ENCODE data around the gene DCAF5.

DNA sequence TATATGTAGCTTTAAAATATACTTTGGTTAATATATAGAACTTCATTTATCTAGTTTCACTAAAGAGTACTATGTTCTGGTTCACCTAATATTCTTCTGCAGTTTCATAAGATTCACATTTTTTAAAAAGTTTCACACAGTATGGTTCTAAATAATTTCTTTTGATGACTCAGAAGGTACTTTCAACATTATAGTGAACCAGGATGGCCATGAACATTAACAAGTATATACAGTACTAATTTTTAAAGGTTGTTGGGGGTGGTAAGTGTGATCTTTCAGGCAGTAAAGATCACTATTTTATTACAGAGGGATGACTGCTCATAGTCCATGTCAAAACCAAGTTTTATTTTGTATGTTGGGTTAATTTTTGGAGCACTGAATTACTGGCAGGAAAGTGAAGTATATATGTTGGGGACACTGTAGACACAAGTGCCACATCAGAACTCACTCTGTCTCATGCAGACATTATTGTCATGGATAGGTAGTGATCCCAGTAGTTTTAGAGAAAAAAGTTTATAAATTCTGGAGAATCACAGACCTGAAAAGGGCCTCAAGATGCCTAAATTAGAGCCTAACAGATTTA, 60.0 kb downstream of the DCAF5 start:
- TF ChIP-seq, protein P1, sequence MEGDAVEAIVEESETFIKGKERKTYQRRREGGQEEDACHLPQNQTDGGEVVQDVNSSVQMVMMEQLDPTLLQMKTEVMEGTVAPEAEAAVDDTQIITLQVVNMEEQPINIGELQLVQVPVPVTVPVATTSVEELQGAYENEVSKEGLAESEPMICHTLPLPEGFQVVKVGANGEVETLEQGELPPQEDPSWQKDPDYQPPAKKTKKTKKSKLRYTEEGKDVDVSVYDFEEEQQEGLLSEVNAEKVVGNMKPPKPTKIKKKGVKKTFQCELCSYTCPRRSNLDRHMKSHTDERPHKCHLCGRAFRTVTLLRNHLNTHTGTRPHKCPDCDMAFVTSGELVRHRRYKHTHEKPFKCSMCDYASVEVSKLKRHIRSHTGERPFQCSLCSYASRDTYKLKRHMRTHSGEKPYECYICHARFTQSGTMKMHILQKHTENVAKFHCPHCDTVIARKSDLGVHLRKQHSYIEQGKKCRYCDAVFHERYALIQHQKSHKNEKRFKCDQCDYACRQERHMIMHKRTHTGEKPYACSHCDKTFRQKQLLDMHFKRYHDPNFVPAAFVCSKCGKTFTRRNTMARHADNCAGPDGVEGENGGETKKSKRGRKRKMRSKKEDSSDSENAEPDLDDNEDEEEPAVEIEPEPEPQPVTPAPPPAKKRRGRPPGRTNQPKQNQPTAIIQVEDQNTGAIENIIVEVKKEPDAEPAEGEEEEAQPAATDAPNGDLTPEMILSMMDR (IDR thresholded peaks at IDR 0.05), result no peak
- no peak for TF ChIP-seq ZFX (IDR thresholded peaks at IDR 0.05; ENCODE audit: borderline replicate concordance)
